Effector CD8-positive, alpha-beta T cell (primary cell): ENCODE data around the gene ERCC6.

Experiments
- DNase-seq: peaks from one replicate; lab custom pipeline; 2025; lab: John Stamatoyannopoulos, UW
- total RNA-seq, 4 experiments: gene quantifications; one replicate each; lab custom pipeline; 2026; lab: John Stamatoyannopoulos, UW

Gene ERCC6
- total RNA-seq = 54.3 to 81.9 (median 66.4) reads per million in 4 experiments

DNA sequence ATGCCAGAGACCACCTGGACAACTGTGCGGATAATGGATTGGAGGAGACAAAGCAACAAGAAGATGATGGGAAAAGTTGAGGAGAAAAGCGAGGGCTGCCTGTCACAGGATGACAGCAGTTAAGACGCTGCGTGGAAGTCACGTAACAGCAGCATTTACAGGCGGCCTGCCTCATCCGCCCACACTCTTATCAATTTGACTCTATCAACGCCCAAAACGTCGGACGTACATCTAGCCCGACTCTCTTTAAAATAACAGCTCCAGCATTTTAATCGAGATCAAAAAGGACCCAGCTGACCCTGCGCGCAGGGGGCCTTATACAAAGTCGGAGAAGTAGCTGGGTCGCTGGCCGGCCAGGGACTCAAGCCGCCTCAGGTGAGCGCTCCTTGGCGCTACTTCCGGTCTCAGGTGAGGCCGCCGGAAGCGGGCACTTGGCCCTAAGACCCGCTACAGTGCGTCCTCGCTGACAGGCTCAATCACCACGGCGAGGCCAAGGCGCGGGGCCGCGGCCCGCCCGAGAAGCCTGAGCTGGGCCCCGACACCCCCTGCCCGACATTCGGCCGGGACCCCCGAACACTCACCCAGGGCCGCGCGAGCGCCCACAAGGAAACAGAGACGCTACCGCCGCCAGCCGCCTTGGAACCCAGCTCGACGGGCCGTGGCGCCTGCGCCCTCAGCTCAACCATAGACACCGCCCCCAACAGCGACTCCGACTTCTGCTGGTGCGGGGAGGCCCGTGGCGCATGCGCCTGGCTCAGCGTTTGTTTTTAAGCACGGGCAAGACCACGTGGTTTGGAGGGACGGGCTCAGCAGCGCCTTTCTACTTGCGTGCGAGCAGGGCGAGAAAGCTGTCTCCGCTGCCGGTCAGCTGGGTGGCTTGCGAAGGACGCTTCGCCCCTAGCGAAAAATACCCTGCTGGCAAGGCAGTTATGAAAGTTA, at the start of gene ERCC6:
Gene ERCC6, minus strand, starts transcription at position 741 of the 939 bp plus-strand sequence.
- peak; percentile 91 for DNase-seq

DNA sequence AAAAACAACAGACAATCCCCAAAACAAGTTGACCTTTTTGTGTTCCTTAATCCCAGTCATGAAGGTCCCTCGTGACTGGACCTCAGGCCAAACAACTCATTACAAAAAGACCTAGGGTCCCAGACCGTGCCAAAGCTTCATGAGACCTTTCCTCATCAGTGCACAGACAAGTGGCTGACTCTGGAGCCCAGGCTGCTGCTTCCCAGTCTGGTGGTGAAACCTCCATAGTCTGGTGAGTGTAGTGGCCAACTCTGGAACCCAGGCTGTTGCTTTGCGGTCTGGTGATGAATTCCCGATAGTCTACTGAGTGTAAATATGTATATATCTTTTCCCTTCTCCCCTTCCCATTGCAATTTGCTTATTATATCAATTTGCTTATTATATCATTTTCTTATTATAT, 49.1 kb upstream of the ERCC6 start:
- no peak for DNase-seq

DNA sequence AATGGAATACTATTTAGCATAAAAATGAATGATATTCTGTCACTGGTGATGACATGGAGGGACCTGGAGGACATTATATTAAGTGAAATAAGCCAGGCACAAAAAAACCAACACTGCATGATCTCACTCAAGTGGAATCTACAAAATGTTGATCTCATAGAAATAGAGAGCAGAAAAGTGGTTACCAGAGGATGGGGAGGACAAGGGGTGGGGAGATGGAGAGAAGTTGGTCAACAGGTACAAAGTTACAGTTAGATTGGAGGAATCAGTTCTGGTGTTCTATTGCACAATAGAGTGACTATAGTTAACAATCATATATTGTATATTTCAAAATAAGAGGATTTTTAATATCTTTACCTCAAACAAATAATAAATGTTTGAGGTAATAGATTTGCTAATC, 46.5 kb upstream of the ERCC6 start:
- DNase-seq = no peak

DNA sequence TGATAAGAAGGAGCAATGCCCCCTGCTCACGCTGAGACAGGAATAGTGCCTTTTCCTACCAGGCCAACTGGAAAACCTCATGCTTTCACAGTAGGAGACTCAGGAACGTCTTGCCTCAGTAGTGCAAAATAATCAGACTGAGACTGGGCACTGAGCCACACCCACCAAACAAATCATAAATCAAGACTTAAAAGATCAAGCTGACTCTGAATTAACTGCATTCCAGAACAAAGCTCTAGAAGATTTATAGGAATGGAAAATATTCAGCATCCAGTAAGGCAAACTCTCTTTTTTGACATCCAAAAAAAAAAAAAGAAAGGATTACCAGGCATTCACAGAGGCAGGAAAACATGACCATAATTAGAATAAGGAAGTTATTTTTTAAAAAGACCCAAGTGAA, 40.7 kb upstream of the ERCC6 start:
- no peak for DNase-seq

DNA sequence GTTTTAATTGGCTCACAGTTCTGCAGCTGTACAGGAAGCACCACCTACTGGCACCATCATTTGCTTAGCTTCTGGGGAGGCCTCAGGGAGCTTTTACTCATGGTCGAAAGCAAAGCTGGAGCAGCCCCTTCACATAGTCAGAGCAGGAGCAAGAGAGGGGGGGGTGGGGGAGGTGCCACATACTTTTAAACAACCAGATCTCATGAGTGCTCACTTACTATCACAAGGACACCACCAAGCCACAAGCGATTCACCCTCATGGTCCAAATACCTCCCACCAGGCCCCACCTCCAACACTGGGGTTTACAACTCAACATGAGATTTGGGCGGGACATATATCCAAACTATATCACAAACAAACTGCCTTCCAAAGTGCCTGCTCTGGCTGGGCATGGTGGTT, 39.5 kb upstream of the ERCC6 start:
- DNase-seq = no peak

DNA sequence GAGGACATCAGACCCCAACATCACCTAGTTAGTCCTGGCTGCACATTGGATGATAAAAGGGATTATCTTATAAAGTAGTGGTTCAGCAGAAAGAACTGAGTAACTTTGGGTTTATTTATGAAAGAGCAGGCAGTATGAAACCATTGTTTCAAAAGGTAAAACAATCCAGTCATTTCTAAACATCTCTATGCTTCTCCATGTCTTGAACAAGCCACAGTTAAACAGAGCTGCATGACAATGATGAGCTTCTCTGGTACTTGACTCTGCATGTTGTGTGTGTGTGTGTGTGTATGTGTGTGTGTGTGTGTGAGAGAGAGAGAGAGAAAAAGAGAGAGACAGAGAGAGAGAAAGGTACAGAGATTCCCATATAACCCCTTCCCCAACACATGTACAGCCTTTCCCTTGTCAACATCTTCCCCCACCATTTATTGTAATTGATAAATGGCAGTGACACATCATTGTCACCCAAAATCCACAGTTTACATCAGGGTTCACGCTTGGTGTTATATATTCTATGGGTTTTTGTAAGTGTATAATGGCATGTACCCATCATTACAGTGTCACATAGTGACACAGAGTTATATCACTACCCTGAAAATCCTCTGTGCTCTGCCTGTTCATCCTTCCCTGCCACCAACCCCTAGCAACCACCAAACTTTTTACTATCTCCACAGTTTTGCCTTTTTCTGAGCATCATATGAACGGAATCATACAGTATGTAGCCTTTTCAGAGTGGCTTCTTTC, 38.4 kb upstream of the ERCC6 start:
- DNase-seq = no peak

DNA sequence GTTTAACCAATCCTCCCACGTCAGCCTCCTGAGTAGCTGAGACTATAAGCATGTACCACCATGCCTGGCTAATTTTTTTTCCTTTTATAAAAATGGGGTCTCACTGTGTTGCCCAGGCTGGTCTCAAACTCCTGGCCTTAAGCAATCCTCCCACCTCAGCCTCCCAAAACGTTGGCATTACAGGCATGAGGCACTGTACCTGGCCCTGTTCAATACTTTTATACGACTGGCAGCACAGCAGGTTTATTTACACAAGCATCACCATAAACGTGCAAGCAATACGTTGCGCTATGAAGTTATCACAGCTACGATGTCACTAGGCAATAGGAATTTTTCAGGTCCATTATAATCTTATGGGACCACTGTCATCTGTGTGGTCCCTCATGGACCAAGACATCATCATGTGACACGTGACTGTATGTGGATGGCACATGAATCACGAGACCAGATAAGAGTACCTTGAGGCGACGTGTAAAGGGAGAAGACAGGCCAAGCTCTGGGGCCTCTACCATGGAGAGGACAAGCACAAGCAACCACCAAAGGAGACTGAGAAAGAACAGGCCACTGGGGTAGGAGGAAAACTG, 36.7 kb upstream of the ERCC6 start:
- no peak for DNase-seq

DNA sequence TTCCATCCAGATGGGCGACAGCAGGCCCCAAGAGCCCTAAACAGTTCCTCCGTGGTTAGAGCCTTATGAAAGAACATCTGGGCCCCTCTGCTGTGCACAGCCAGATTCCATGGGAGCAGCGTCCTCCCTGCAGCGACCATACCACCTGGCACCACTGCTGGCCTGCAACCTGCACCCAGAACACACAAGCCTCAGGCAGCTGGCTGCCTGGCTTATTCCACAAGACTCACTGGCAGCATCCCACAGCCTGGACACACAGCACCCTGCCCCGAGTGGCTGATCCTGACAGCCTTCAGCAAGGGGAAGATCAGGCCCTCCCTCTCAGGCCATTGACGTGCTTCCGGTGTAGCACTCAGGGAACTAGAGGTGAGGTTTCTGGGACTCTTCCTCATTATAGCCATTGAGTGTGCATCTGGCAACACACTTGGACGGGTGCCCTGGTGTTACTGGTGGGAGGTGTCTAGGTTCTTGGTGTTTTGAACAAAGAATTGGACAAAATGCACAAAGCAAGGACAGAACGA, 33.7 kb upstream of the ERCC6 start:
- DNase-seq = no peak

DNA sequence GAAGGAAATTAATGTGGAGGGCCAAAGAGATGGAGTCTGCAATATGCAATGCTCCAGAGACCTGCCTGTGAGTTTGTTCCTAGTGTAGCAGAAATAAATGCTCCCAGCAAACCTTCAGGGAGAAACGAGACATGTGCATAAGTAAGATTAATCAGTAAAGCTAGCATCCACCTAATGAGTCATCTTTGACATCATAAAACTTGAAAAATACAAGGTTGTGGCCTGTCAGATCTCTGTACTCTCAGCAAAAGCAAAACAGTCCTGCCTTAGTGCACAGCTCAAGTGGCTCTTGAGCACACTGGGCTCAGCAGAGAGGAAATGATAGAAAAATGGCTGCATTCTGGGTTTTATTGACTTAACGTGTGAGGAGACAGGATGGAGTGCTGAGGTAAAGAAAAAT, 32.5 kb upstream of the ERCC6 start:
- no peak for DNase-seq

DNA sequence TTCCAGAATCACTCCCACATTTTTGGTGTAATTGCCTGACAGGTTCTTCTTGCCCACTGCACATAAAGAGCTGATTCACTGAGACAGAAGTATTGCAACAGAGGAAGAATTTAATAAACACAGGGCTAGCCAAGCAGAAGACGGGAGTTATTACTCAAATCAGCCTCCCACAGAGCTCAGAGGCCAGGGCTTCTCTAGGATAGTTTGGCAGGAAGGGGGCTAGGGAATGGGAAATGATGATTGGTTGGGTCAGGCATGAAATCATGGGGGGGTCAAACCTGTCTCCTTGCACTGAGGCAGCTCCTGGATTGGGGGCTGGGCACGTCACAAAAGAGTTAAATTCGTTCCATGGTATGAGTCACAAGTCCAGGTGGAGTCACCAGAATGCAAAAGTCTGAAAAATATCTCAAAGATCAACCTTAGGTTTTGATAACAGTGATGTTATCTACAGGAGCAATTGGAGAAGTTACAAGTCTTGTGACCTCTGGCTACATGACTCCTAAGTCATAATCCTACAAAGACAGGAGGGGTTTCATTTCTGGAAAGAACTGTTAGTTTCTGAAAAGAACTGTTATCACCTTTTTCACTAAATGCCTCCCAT, 30.2 kb upstream of the ERCC6 start:
- DNase-seq = no peak

DNA sequence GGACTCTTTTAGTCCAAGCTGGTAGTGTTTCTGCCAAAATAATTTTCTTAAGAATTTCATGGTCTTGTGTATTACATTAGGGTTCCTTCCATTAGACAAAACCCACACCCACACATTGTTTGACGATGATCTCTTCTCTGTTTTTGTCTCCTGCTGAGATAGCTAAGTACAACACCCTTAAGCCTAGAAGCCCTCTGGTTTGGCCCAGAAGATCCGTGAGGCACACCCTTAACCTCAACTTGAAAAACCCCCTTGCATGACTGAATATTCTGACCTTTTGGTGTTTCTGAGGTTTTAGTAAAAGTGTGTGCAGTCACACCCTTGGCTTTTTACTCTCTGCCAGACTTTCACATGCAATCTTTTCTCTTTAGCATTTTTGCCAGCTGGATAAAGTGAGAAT, 29.3 kb upstream of the ERCC6 start:
- no peak for DNase-seq

DNA sequence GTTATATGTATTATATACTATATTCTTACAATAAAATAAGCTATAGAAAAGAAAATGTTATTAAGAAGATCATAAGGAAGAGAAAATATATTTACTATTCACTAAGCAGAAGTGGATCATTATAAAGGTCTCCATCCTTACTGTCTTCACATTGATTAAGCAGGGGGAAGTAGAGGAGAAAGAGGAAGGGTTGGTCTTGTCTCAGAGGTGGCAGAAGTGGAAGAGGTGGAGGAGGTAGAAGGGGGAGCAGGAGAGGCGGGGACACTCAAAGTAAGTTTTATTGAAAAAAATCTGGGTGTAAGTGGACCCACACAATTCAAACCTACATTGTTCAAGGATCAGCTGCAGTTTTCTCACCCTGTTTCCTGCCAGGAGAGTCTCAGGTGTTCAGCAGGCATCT, 28.9 kb upstream of the ERCC6 start:
- no peak for DNase-seq

DNA sequence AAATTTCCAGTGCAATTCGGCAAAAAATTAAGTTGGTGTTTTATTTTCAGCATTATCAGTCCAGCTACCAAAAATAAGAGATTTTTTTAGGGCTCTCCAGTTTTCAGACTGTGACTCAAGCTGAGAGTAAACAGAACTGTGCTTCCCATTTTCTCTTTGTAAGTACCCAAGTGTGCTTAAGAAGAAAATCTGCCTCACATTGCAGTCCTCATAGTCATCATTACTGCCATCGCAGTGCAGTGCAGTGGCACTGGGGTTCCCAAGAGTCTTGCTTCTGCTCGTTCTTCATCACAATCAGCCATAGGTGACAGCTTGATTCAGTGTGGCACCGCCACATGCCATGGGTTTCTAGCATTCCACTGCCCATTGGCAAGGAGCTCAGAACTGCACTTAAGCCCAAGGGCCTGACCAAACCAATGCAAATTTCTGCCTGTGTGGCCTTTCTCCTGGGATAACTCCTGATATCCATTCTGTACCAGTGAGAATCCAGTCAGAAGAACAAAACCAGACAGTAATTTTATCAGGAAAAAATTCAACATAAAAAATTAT, 25.6 kb upstream of the ERCC6 start:
- DNase-seq = no peak

DNA sequence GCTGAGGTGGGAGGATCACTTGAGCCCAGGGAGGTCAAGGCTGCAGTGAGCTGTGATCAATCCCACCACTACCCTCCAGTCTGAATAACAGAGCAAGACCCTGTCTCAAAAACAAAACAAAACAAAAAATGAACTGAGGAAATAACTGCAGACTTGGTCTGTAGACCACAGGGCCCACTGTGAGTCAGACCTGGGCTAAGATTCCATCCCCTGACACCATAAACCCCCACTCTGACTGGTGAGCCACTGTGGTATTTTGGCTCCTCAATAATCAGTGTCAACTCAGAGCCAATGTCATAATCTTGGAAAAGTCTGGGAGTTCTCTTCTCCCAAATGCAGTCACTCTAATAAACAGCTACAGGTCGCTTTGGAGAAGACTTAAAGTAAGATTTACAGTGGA, 24.0 kb upstream of the ERCC6 start:
- DNase-seq = no peak

DNA sequence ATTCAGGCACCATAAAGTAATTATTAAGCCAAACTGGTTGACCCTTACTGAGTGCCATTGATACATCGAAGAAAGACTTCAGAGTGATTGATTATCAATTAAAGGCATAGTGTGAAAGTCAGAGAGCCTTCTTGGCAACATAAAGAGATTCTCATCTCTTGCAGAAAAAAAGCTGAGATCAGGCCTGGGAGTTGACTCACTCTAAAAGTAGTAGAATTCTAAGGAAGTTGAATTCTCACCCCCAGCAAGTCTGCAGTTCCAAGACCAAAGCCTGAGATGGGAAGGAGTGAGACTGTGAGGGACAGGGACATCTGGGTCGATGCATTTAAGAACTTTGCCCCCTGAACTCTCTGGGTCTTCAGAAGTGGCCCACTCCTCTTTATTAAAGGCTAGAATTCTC, 21.6 kb upstream of the ERCC6 start:
- no peak for DNase-seq

DNA sequence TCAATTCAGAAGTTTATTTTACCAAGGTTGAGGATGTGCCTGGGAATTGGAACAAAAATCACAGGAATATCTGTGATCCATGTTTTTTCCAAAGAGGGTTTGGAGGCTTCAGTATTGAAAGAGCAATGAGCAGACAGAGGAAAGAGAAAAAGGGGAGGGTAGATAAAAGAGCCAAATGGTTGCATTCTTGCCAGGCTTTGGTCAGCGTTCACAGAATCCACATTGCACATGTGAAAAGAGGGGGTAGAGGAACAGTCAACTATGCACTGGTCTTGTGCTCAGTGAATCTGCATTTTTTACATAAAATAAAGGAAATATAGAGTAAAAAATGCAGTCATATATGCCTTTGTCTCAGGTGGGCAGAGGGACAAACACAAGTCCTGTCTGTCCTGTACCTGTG, 20.6 kb upstream of the ERCC6 start:
- no peak for DNase-seq

DNA sequence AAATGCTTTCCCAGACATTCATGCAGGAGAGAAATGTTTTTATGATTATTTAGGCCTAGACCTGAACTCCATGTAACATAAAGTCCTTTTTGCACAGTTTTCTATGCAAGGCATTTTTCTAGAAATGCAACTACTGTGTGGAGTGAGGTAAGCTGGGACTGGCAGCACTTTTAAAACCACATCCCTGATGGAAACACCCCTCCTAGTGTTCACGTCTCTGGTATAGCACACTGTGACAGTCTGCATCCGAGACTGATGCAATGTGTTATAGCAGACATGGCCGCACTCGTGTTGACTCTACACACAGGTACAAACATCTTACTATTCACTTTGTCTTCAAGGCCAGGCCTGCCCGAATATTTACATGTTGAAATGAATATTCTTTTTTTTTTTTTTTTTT, 19.3 kb upstream of the ERCC6 start:
- DNase-seq = no peak

DNA sequence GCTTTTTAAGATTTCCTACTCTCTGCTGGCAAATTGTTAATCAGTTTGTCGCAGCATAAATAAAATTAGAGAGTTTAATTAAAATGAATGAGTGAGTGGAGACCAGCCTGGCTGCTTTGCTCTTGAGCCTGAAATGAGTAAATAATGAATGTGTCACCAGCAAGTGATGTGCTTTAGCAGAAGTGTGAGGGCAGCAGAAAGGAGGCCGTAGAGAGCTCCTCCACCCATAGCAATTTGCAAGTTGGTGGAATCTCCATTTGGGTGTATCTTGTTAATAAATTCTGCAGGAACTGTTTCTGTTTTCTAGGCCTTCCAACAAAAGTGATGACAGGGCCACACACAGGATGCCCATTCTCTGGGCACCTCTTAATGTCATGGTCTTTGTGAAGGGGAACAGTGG, 18.8 kb upstream of the ERCC6 start:
- no peak for DNase-seq

DNA sequence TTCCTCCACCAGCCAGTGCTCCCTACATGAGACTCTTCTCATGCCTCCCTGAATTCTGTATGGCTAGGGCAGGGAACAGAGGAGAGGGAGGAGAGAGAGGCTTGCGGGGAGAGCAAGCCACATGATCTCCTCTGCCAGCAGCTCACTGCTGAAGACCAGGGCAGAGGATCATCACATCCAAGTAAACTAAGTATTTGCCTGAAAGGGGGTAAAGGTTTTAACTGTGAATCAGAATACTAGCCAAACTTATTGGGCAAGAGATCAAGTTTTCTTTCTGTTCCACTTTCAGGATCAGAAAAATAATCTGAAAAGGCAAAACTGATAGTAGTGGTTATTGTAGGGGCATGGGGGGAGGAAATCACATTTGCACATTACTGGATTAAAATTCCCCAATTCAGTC, 17.8 kb upstream of the ERCC6 start:
- DNase-seq = no peak

DNA sequence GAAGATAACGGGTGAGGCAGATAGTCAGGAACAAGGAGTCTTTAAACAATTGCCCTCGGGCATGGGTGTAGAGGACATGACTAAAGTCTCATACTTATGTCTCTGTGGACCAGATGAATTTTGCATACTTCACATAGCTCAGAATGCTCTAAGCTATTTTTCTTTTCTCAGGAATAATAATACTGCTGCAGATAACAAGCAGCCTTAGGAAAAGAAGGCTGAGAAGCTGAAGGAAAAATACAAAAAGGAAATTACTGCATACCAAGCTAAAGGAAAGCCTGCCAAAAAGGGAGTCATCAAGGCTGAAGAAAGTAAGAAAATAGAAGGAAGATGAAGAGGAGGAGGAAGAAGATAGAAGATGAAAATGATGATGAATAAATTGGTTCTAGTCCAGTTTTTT, 13.4 kb upstream of the ERCC6 start:
- no peak for DNase-seq

DNA sequence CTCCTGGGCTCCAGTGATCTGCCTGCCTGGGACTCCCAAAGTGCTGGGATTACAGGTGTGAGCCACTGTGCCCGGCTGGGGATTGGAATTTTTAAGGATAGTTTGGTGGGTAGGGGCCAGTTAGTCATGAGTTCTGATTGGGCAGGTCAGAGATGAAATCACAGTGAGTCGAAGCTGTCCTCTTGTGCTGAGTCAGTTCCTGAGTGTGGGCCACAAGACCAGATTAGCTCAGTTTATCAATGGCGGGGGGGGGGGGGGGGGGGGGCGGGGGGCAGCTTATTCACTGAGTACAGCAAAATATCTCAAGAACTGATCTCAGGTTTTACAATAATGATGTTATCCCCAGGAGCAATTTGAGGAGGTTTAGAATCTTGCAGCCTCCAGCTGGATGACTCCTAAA, 11.6 kb upstream of the ERCC6 start:
- no peak for DNase-seq
